NCI-H774 (cell line): ENCODE measurements around the gene CARS1.
A peak's percentile ranks its signal among the peaks of the same experiment; 100 is the strongest.

Source experiments
- DNase-seq: peaks from one replicate; lab custom pipeline; 2025; lab: John Stamatoyannopoulos, UW

CARS1 gene

DNA sequence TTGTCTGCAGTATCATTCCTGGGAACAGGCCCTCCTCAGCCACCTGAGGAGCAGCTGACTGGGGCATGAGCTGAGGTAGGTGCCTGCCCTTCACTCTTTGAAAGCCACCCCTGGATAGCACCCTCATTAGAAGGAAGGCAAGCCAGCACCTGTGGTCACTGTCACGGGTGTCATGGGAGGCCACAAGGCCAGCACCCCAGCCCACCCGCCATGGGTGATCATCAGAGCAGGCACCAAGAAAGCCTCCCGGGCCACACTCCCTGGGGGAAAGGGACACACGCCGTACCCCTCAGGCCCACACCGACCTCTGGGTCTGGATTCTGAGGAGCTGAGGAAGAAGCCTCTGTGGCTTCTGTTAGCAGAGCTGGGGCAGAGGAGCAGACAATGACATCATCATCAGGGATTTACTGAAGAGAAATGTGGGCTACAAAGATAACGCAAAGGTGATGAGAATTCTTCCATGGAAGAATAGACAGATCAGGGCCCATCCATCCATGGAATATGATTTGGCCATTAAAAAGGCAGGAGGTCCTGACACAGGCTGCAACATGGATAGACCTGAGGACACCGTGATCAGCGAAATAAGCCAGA, 48.4 kb downstream of the CARS1 start:
- no peak for DNase-seq

DNA sequence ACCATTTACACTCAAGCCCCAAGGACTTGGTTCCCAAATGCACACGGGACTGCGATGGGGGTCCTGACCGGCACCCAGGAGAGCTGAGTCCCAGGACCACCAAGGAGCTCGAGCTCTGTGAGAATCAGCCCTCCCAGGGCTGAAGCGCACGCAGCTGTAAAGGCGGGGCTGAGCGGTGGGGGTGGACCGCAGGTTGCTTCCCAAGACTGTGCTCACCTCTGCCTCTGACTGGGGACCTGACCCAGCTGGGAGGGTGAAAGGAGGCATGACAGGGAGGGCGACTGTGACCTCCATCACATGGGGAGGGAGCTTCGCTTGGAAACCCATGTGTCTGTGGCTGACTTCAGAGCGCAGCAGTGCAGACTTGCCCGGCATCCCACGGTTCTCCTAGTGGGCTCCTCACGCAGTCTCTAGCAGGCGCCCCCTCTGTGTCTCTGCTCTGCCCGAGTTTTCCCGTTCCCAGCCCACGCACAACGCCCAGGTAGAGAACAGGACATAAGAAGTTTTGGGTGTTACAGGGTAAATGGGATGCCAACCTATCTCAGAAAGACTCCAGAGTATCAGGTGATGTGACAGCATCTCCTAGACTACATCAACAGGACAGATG, 49.7 kb downstream of the CARS1 start:
- DNase-seq: no peak

DNA sequence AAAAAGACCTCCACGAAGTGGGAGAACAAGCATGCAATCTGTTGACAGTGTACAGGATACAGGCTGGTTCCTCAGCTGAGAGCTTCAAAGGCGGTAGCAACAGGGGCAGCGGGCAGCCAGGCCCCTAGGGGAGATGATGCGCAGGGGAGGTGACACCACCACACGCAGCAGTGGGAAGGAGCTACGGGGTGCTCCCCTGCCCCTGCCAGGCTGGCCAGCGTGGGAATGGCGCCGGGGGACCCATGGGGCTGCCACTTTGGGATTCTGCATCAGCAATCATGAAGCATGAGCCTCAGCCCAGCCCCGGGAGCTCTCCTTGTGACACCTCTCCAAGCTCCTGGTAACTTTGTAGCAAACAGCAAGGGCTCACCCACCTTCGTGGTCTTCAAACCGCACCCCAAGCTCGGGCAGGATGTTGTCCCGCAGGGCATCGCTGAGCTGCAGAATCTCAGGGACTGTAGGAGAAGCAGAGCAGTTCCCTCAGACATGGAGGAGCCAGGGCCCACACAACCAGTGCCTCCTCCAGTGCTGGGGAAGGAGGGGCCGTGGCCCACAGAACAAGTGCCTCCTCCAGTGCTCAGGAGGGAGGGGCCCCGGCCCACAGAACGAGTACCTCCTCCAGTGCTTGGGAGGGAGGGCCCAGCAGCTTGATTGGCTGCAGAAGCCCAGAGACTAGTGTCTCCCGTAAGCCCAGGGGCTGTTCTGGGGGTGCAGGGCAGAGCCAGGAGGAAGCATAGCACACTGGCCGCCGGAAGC, 50.5 kb downstream of the CARS1 start:
- no peak for DNase-seq

DNA sequence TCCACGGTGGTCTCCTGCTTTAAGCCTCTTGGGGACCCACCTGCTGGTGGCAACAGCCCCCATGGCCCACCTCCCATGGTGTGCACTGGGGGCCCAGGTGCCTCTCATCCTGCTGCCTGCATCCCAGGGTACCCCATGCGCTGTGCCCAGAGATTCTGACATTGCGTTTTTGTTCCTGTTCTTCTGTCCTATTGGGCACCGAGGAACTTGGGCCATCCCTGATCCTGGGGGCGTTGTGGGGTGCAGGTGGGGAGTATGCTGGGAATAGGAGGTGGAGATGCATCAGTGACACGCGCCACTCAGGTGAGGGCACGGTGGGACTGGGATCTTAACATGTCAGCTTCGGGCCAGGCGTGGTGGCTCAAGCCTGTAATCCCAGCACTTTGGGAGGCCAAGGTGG, 52.7 kb downstream of the CARS1 start:
- no peak for DNase-seq

DNA sequence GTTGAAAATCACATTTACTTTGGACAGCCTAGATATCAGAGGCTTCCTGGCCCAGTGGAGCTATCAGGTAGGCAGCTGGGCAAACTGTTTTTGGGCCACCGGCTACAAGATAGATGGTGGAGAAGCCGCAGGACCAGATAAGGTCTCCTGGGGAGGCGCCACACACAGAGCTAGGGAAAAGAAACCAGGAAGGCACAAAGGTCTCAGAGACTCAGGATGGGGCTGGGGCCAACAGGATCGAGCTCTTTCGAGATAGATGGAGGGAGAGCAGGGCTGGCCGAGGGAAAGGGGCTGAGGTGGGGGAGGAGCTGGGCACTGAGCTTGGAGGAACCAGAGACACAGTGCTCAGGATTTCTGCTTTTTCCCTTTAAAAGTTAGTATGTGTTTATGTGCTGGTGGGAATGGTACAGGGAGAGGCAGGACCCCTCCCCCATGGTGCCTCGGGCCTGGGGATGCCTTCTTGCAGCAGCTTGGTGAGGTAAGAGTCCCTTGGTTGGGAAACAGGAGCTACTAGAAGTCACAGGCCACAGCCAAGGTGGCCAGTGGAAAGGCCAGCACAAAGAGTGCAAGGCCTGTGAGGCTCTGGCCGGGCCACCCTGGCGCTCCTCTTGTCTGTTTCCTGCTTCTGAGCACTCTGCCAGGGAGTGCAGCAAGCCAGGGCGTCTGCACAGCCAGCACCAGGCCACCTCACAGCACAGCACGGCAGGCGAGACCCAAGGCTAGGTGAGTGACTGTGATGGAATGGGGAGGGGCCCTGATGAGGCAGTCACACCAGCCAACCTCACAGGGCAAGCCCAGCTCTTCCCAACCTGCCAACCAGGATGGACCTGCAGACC, 53.6 kb downstream of the CARS1 start:
- DNase-seq: no peak

DNA sequence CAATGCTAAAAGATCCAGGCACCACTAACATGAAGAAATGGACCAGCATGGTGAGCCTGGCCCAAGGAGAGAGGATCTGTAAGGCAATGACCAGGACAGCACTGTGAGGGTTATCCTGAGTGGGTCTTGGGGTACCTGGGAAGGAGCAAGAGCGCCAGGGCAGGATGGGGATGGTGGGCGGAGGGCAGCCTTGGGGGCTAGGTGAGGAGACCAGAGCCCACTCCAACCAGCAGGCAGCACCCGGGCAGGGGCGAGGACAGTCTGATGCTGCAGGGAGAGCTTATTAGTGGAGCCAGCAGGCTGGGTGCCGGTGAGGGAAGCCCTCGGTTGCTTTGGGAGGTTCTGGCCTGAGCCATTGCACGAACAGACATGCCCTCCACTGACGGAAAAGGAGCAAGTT, 54.4 kb downstream of the CARS1 start:
- no peak for DNase-seq

DNA sequence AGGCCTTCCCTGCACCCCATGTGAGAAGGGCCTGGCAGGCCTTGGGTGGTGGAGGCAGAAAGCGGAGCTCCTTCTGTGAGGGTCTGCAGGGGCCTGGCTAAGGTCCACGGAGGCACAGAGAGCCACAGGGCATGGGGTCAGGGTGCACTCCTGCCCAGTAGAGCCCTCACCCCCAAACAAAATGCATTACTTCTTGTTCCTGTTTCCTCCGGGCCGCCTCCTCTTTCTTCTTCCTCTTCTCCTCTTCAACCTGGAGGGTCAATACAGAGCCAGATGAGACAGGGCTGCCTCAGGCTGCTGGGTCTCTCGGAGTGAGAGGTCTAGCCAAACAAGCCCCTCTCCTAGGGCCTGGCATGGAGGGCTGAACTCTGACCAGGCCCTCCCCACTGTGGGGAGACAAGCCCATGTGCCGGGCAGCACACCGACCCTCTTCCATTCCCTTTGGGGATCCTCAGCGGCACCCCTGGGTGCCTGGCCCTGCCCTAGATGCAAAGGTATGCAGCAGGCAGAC, 54.8 kb downstream of the CARS1 start:
- DNase-seq: no peak

DNA sequence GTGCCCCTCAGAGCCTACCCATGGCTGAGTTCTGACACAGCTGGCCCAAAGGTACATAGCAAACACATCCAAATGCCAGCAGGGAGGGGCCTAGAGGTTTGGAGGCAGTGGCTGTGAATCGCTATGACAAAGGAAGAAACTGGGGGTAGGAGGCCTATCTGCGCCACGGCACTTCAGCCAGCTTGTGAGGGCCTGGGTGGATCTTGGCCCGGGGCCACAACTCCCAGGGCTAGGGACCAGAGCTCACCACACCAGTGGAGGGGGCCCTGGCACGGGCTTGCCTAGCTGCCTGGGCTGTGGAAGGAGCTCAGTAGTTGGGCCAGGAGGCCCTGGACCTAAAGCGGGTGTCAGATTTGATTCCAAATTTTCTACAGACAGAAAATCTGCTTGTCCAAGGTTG, 55.7 kb downstream of the CARS1 start:
- DNase-seq: no peak

DNA sequence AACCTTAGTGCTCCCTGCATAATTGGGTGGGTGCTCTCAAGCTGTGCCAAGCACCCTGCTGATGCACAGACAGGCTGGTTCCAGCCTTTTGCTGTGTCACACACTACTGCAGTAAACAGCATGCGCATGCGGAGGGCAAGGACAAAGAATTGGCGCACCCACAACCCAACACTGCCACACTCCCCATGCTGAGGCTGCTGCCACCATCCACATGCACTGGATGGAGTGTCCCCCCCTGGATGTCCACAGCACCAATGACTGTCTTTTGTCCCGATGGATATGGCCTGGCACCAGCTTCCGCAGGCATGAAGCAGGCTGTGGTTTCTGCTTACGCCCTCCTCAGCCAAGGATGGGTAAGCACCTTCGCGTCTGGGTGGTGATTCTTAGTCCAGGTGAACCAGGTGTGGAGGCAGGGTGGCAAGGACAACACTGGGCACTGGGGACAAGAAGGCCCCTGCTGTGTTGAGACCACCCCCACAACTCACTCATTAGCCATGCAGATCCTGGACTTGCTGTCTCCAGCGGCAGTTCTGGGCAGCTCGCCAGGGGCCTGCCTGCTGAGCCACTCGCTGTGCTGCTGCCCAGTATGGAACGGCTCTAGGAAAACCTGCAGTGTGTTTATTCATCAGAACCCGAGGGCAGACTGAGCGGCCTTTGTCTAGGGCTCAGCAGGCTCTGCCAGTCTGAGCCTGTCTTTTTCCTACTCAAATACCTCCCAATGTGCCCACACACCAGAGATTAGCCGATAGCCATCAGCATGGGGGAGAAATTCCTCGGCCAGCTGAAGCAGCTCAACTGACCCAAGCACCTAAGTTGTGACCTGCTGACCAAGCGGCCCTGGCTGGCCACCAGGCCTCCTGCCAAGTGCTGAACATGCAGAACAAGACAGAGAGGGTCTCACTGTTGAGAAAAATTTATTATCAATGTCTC, 56.9 kb downstream of the CARS1 start:
- DNase-seq: peak; percentile 84

DNA sequence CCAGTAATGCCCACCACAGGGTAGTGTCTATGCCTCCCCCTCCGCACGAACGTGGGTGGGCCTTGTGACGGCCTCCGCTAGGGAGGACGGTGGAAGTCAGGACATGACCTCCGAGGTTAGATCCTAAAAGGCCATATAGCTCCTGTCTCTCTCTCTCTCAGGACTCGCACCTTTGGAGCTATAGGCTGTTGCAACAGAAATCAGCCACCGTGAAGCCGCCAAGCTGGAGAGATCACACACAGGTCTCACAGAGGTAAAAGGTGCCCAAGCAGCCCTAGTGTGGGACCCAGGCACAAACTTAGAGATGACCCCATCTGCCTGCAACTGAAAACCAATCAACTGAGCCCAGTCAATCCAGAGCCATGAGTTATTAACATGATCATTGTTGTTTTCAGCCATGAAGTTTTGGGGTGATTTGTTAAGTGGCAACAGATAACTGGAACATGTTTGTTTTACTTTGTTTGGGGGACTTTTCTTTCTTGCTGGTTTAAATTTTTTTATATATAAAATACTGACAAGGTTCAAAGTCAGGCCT, 57.7 kb downstream of the CARS1 start:
- no peak for DNase-seq

DNA sequence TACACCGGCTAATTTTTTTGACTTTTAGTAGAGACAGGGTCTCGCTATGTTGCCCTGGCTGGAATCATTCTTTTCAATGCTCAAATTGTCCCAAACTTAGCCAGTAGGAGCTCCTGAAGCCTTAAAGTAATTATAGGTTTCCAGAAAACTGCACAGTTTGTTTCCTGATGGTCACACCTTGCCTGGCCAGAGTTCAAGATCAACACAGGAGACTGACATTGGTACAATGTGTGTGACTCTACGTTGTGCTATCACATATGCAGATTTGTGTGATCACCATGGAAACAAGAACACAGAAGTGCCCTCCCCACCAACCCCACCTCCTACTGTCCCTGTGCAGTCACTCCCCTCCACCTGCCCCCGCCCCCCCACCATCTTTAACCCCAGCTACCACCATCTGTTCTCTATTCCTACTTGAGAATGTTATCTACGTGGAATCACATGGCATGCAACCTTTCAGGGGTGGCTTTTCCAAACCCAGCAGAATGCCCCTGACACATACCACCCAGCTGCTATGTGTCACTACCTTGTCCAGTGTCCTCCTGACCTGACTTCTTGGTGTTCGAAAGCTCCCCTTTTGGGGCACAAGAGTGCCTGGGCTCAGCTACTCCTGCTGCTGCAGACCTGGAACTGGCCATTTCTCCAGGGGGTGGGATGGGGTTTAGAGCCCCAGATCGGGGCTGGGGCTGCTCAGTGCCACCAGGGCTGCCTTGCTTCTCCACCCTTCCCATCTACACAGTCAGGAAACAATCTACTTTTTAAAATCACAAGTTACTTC, 59.0 kb downstream of the CARS1 start:
- peak; percentile 69 for DNase-seq

DNA sequence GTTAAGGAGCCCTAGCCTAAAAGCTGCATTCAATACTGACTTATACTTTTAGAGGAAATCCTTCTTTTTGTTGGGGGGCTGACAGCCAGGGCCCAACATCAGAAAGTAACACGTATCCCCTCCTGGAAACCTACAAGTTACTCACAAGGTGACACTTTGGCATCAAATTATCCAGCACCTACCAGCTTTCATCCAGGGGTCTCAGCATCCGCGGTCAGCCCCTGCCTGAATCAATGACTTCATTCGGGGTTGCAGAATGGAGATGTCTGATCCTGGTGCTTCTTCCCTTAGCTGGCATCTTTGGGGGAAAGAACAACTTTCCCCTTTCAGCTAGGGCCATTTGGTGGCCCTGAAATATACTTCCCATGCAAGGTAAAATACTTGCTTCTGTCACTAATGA, 59.8 kb downstream of the CARS1 start:
- DNase-seq: no peak

DNA sequence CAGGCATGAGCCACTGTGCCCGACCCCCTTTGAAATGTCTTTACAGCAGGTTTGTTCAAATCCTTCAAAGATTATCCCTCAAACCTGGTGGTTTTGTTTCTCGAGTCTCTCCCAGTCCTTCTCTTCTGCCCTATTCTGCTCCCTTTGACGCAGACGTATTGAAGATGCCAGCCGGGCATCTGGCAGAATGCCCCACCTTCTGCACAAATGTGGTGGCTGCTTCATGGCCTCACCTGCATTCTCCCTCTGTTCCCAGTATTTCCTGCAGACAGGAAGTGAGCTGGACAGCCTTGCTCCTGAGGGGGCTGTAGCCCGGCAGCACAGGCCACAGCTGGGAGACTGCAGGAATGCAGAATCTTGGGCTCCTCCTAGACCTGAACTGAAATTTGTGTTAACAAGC, 60.2 kb downstream of the CARS1 start:
- DNase-seq: no peak

DNA sequence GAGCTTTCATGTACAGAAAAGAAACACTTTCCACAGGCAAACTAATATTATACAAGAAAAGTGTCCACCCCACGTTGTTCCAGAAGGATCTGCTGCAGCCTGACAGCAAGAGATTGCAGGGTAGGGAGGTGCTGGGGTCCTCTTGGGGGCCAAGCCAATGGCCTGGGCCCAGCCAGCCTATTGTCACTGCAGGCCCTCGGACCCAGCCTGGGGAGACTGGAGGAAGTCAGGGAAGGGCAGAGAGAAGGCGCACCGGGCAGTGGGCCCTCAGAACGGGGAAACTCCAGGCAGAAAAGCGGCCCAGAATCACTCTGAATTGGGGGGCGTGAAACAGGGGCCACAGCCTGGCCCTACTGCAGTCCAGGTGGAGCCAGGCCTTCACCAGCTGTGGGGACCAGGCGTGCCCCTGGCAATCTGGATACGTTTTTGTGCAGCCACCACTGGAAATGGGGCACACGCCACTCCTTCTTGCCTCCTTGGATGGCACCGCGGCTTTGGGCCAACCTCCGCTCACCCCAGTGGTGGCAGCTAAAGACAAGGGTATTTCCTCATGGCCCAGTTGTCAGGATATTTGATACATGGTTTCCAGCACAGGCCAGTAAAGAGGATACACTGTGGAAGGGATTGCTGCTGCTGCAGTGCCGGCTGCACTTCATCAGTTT, 61.2 kb downstream of the CARS1 start:
- DNase-seq: no peak

DNA sequence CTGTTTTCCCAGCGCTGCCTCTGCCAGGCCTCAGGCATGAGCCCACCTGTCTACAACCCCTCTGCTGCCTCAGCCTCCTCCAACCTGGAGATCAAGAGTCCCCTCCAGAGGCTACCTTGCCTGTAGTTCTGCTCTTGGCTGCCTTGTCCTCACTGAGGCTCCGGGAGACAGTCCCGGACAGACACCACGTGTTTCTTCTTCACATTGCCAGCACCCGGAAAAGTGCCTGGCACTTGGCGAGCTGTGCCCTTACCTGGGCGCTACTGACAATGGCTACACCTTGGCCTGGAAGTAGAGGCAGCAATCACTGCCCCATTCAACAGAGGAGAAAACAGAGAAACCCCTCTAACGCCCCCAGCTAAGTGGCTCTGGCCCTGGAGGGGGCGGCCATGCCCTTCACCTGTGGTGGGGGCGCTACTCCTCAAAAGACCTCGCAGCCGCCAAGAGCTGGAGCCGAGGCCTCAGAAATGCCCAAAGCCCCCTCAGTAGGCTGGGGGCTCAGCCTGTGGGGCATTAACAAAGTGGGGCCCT, 62.1 kb downstream of the CARS1 start:
- no peak for DNase-seq

DNA sequence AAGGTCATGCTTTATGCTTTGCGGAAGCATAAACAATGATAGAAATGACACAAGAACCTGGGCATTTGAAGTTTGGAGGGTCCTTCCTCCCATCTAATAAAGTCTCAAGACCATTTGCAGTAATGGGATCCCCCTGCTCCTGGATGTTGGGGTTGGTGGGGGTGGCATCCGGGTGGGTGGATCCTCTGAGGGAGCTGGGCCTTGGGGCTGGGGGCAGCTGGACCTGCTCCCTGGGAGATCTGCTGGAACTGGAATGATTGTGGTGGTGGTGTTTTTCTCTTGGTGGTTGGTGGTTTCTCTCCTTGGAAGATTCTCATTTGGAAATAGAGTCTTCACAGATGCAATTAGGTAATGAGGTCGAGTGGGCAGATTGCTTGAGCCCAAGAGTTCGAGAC, 62.9 kb downstream of the CARS1 start:
- no peak for DNase-seq

DNA sequence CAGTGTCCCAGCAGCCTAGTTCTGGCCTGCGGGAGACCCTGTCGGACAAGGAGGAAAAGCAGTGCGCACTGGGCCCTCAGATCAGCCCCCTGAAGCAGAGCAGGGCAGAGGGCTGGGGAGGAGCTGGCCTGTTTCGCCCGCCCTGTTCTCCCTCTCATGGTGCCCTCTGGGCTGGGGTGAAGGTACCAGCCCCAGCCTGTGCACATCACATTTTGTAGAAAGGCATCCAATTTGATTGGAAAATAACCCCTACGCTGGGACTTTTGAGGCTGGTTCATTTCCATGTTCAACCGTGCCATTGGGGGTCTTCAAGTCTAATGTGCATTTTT, 64.3 kb downstream of the CARS1 start:
- no peak for DNase-seq

DNA sequence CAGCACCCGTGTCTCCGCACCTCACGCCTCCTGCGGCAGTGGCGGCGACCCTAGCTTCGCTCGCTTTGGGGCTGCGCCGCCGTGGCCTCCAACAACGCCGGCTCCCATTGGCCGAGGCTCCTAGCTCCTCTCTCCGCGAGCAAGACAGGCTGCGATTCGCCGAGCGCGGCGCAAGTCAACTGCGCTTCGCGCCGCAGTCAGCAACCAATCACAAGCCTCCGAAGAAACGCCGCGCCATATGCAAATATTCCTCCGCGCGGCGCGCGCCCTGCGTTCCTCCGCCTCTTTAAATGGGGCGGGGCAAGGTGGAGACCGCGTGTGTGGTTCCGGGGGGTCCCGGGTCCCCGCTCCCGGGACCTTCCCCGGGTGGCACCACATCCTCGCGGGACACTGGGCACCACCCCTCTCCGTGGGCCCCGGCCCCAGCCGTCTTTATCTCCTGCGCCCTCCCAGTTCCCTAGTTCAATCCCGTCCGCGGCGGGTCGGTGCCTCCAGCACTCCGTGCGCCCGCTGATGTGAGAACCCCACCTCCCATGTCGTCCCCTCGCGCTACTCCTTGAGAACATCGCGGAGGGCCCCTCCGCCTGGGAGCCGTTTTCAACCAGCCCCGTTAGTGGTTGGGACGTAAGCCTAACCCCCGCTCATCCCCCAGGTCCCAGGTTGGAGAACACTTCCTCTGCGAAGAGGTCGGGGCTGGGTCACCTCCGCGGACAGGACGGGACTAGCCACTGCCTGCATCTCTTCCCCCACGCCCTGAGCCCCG, 64.8 kb downstream of the CARS1 start, which contains the start of gene NAP1L4:
NAP1L4 (minus strand) TSS at position 96 of the 763 bp plus-strand sequence. CDS start 13,109 bp downstream, outside the sequence.
- peak; percentile 97 for DNase-seq
